ENCODE measurements around the gene TAS2R8.

DNA sequence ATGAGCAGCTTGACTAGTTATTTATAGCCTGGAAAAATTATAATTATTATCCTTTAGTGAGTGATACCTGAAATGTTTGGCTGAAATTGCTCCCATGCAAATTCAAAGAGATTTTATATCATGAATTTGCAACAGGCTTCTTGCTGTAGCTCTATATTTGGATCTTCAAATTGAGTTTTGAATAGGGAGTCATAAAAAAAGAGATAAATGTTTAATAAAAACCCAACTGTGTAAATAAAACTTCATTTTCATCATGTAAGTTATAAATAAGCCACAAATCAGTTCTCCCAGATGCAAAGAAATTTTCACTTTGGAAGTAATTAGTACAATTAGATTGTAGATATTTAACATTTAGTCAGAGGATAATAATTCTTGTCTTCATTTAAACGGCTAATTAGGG lies at the start of gene TAS2R8:
- TF ChIP-seq, protein P1, sequence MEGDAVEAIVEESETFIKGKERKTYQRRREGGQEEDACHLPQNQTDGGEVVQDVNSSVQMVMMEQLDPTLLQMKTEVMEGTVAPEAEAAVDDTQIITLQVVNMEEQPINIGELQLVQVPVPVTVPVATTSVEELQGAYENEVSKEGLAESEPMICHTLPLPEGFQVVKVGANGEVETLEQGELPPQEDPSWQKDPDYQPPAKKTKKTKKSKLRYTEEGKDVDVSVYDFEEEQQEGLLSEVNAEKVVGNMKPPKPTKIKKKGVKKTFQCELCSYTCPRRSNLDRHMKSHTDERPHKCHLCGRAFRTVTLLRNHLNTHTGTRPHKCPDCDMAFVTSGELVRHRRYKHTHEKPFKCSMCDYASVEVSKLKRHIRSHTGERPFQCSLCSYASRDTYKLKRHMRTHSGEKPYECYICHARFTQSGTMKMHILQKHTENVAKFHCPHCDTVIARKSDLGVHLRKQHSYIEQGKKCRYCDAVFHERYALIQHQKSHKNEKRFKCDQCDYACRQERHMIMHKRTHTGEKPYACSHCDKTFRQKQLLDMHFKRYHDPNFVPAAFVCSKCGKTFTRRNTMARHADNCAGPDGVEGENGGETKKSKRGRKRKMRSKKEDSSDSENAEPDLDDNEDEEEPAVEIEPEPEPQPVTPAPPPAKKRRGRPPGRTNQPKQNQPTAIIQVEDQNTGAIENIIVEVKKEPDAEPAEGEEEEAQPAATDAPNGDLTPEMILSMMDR (IDR thresholded peaks at IDR 0.05) = no peak
- no peak for TF ChIP-seq SMAD3 (CRISPR knock-in tag; IDR thresholded peaks at IDR 0.05; ENCODE audit: borderline replicate concordance)
- TF ChIP-seq, protein P2, sequence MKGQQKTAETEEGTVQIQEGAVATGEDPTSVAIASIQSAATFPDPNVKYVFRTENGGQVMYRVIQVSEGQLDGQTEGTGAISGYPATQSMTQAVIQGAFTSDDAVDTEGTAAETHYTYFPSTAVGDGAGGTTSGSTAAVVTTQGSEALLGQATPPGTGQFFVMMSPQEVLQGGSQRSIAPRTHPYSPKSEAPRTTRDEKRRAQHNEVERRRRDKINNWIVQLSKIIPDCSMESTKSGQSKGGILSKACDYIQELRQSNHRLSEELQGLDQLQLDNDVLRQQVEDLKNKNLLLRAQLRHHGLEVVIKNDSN (CRISPR knock-in tag; IDR thresholded peaks at IDR 0.05) = no peak
- TF ChIP-seq ZNF671 (CRISPR knock-in tag; IDR thresholded peaks at IDR 0.05) = no peak
- TF ChIP-seq, protein P3, sequence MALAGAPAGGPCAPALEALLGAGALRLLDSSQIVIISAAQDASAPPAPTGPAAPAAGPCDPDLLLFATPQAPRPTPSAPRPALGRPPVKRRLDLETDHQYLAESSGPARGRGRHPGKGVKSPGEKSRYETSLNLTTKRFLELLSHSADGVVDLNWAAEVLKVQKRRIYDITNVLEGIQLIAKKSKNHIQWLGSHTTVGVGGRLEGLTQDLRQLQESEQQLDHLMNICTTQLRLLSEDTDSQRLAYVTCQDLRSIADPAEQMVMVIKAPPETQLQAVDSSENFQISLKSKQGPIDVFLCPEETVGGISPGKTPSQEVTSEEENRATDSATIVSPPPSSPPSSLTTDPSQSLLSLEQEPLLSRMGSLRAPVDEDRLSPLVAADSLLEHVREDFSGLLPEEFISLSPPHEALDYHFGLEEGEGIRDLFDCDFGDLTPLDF (CRISPR knock-in tag; IDR thresholded peaks at IDR 0.05) = no peak
- TF ChIP-seq ZNF416 (CRISPR knock-in tag; IDR thresholded peaks at IDR 0.05) = no peak
- no peak for TF ChIP-seq TEAD4 (CRISPR knock-in tag; IDR thresholded peaks at IDR 0.05)
- TF ChIP-seq, protein P4, sequence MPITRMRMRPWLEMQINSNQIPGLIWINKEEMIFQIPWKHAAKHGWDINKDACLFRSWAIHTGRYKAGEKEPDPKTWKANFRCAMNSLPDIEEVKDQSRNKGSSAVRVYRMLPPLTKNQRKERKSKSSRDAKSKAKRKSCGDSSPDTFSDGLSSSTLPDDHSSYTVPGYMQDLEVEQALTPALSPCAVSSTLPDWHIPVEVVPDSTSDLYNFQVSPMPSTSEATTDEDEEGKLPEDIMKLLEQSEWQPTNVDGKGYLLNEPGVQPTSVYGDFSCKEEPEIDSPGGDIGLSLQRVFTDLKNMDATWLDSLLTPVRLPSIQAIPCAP (CRISPR knock-in tag; IDR thresholded peaks at IDR 0.05) = no peak
- no peak for TF ChIP-seq FOXK1 (CRISPR knock-in tag; IDR thresholded peaks at IDR 0.05)
- TF ChIP-seq ESRRA (CRISPR knock-in tag; IDR thresholded peaks at IDR 0.05; ENCODE audit: borderline replicate concordance) = no peak
